H4 (cell line): Measurements from ENCODE around the gene ADAM19. TPM values are rescaled to one million over a fixed set of nuclear protein-coding genes. Genes with fewer than 3 reads are reported as not detected.
"Not testable (repeated sequence)": the region's sequence is repeated elsewhere in the genome, so short reads cannot be mapped to it uniquely, and the experiment has no call there.

Source experiments
- DNase-seq: peaks from one replicate; pipeline ENCODE4 v3.0.0-alpha.2; 2015; ENCODE audit warnings: low spot score
- total RNA-seq: library from RNA; depleted of rRNA; stranded (reverse); fragments of >200 nt; shearing (Covaris generic); gene quantifications from 2 replicates; pipeline ENCODE4 v1.2.3, GENCODE V29; 2014

Gene ADAM19
- total RNA-seq, 1 experiment from 2014 or later, result 5.6 TPM

- DNase-seq, result no peak
Observed at GRCh38 chr5:157486221-157486681, 89.3 kb downstream of the ADAM19 start.

DNA sequence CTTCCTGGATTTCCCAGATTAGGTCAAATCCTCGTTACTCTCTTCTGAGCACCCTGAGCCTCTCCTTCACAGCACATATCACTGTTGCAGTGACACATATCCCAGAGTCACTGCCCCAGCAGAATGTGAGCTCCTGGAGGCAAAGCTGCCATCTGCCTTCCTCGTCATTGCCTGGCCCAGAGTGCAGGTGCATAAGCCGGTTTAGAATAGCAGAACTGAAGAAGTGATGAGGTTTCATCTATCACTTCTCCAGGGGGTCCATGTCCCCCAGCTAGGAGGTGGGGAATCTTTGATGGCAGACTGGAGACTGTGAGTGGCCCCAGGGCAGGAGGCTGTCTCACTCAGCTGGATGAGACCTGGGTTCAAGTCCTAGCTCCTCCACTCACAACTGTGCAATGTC is 89.8 kb downstream of the ADAM19 start:
- no peak for DNase-seq

DNA sequence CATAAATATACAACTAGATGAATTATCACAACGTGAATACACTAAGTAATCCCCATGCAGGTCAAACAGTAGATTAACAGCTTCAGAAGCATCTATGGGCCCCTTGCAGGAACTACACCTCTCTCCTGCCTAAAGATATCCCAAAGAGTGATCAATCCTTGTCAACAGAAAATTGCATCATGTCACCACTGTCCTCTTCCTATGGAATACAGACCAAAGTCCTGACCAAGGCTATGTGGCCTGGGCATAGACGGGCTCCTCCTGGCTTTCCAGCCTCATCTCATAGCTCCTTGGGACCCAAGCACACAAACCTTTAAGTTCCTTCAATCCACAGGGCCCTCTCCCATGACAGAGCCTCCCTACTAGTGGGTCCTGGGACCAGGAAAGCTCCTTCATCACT is 90.2 kb downstream of the ADAM19 start:
- DNase-seq, result no peak

DNA sequence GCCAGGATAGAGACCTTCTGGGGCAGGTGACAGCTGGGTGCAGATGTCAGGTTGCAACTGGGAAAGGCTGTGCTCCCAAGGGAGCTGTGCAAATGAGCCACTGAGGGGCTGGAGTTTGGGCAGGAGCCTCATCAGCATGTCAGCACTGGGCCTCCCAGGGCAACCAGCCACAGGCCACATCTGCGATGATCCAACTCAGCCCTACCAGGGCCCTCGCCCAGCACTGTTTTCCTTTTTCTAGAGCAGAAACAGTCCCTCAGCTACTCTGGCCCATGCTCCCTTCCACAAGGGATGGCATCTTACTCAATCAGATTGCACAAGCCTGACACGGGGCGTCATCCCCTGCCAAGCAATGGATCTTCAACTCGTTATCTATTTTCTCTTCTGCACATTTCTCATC is 90.8 kb downstream of the ADAM19 start:
- DNase-seq, result no peak

- not testable (repeated sequence) for DNase-seq
Observed at GRCh38 chr5:157482702-157483101, 92.9 kb downstream of the ADAM19 start.

DNA sequence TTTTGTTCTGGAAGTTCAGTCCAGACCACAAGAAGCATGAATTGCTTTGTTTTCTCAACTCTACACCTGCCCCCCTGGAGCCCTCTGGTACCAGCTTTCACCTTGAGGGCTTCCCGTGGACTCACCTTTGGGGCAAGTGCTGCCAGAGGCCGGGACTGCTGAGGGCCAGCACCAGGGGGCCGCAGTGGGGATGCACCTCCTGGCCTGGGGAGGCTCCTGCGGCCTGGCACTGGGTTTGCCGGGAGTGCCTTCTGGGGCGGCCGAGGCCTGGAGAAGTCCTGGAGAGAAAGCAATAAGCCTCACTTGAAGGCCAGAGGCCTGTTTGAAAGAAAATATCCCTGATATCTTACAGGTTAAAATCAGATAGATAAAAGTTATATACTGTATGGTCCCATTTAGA is 93.9 kb downstream of the ADAM19 start:
- DNase-seq, result no peak

GRCh38 chr5:157481265-157481664 is 94.3 kb downstream of the ADAM19 start:
- no peak for DNase-seq

DNA sequence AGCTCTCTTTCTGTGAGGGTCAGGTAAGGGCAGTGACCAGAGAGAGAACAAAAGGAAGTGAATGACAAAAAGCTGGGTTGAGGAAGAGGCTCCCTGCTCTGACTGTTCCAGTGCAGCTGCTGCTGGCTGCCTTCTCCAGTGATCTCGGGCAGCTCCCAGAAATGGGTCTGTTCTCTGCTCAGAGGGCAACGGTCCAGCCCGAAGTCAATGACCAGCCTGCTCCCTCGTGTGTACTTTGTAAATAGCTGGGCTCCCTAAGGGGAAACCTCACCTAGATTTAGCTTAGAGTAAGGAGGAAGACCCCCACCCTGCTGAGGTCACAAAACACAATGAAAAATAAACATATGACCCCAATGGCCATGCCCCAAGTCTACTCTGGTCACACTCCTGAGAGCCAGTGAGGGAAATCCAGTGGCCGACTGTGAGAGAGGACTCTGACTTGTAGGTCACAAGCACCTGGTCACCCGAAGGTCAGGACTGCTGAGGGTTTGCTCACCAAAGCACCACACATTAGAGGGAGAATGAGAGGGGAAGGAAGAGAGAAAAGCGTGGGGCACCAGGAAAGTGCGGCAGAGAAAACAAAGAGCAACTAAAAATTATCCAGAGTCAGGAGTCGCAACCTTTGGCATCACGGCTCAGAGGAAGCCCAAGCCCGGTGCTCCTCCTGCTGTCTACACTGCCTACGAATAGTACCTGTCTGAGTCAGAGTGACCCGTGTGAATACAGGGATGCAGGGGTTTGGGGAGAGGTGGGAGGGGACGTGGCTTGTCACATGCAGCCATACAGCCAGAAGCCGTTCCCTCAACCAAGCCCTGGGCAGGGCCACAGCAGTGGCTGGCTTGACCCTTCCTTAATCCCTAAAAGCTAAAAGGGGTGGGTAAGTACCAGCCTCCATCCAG is 95.7 kb downstream of the ADAM19 start:
- no peak for DNase-seq

DNA sequence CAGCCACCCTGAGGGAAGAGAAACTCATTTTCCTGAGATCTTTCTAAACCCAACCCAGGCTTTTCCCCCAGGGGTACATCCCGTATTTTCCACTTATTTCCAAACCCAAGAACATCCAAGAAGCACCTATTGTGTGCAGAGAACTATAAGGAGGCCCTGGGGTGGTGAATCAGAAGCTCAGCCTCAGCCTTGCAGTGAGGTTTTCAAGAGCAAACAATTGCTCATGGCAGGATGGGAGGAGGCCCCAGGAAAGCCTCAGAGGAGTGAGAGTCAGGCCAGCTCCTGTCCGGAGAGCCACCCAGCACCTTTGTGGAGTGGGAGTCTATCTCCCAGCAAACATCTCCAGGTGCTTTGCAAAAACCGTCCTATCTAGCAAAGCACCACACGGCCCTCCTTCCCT is 96.4 kb downstream of the ADAM19 start:
- no peak for DNase-seq

DNA sequence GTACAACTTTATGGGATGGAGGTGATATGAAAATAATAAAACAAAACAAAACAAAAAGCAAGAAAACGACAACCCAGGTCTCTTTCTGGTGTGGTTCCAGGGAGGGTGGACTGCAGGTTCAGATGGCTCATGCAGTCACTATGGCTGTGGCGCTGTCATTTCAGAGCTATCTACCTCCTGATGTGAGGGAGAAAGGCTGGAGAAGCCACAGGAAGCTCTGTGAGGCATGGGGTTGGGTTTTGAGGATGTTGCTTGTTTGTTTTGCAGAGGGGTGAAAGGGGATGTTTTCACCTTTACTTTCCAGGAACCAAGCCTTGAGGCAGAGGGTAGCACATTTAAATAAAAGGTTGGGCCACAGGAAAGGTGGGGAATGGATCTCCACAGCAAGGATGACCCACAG is 96.8 kb downstream of the ADAM19 start:
- DNase-seq, result no peak

GRCh38 chr5:157477814-157478494 is 97.6 kb downstream of the ADAM19 start:
- DNase-seq, result no peak

GRCh38 chr5:157476702-157477408 is 98.7 kb downstream of the ADAM19 start:
- peak; percentile 63 for DNase-seq

GRCh38 chr5:157475432-157475831 is 100.1 kb downstream of the ADAM19 start:
- DNase-seq, result no peak

GRCh38 chr5:157473383-157474320 is 101.9 kb downstream of the ADAM19 start:
- DNase-seq, result no peak

- peak; percentile 30 for DNase-seq
Observed at GRCh38 chr5:157471709-157472108, 103.9 kb downstream of the ADAM19 start.

GRCh38 chr5:157470631-157471030 is 104.9 kb downstream of the ADAM19 start:
- DNase-seq, result no peak

DNA sequence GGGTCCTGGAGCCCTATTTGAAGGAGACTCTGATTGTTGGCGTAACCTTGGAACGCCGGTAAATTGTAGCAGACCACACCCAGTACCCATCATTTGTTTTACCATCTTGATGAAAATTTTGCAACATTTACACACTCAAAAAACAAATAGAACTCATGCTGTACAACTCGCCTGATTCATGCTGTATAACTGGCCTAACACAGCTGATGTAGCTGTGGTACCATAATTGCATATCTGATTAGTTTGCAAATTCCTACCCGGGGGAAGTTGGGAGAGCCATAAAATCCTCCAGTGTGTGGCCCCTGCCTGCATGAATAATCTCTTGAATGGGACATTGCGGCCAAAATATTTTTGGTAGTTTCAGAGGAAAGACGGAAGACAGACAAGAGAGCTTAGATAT is 105.9 kb downstream of the ADAM19 start:
- DNase-seq, result no peak

DNA sequence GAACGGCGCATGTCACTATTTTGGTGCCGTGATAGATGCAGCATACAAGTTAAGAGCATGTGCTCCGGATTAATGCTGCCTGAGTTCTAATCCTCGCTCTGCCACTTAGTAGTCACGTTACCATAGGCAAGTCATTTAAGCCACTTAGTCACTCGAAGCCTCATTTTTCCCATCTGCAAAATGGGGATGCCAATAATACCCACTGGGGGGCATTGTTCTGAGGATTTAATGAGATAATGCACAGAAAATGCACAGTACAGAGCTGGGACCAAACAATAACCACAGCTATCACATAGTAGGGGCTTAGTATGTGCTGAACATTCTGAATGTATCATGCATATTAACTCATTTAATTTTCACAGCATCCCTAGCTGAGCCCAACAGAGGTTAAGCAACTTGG is 106.5 kb downstream of the ADAM19 start:
- no peak for DNase-seq

GRCh38 chr5:157468293-157468965 is 107.1 kb downstream of the ADAM19 start:
- DNase-seq, result no peak

DNA sequence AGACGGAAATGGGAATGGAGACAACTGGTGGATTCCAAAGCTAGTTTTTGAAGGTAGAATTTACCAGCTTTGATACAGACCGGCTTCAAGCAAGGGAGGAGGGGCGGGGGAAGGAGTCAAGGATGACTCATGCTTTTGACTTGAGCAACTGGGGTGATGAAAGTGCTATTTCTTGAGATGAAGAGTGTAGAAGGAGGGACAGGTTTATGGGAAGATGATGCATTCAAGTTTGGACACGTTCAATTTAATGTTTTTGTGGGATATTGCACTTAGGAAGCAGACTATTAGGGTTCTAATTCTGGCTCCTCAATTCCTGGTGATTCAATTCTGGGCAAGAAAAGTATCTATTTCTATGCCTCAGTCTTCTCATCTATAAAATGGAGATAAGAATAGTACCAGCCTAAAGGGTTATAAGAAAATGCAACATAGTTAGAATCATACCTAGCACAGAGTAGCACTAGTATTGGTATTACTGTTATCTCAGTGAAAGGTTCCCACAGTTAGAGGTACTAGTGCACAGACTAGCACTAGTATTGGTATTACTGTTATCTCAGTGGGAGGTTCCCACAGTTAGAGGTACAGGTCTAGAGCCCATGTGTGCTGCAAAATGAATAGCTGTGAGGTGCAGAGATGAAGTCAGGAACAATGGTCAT is 110.9 kb downstream of the ADAM19 start:
- DNase-seq, result peak; percentile 77
